ENCODE results near the gene FHIT. TPM values are rescaled to one million over a fixed set of nuclear protein-coding genes. Genes with fewer than 3 reads are reported as not detected.

FHIT gene
- total and polyA plus RNA-seq, 4 donors = 2.1 to 14.7 (median 6.6) TPM

DNA sequence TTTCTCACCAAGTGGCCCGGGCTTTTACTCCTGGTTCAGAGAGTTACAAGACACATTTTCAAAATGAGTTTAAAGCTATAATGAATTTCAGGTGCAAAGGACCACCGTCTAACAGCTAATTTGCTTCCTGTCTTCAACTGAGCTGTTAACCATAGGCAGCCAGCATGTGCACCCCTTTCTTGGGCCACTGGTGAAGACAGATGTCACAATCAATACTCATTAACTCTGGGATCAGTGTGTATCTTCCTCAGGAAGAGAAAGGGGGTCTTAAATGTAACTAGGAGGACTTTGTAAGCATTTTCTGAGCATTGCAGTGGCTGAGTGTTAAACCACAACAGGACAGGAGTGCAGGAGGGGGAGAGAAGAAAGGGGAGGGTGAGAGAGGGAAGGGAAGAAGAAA, 1450.8 kb downstream of the FHIT start:
- WGBS = 86% methylated on average over 2 of the region's 2 CpGs
- Histone ChIP-seq H3K27me3 (ENCODE audit: control insufficient read depth in 4 of 4, insufficient read depth in 4 of 4, low read length in 3 of 4) (no peaks in the 10 kb centered on the region), H3K27ac (ENCODE audit: low read depth in 1 of 2, low read length in 2 of 2) (no peak overlapping the region), H3K4me3 (ENCODE audit: low read depth in 1 of 3, low read length in 3 of 3) (no peak overlapping the region), H3K9me3 (ENCODE audit: control insufficient read depth in 4 of 4, low read length in 3 of 4) (no peaks in the 10 kb centered on the region), H3K9ac (ENCODE audit: low read depth in 1 of 2, low read length in 2 of 2) (no peak overlapping the region), H3K4me1 (ENCODE audit: control insufficient read depth in 4 of 4, insufficient read depth in 4 of 4, low read length in 3 of 4) (no peaks in the 10 kb centered on the region), H3K36me3 (ENCODE audit: control insufficient read depth in 4 of 4, insufficient read depth in 3 of 4, low read depth in 1 of 4, low read length in 3 of 4) (no peaks in the 10 kb centered on the region)
- TF ChIP-seq TAF1 (conservative IDR thresholded peaks at IDR 0.05) = no peak
- TF ChIP-seq, protein P1, sequence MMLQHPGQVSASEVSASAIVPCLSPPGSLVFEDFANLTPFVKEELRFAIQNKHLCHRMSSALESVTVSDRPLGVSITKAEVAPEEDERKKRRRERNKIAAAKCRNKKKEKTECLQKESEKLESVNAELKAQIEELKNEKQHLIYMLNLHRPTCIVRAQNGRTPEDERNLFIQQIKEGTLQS (IDR thresholded peaks at IDR 0.05) = no peak
- TF ChIP-seq, protein P2, sequence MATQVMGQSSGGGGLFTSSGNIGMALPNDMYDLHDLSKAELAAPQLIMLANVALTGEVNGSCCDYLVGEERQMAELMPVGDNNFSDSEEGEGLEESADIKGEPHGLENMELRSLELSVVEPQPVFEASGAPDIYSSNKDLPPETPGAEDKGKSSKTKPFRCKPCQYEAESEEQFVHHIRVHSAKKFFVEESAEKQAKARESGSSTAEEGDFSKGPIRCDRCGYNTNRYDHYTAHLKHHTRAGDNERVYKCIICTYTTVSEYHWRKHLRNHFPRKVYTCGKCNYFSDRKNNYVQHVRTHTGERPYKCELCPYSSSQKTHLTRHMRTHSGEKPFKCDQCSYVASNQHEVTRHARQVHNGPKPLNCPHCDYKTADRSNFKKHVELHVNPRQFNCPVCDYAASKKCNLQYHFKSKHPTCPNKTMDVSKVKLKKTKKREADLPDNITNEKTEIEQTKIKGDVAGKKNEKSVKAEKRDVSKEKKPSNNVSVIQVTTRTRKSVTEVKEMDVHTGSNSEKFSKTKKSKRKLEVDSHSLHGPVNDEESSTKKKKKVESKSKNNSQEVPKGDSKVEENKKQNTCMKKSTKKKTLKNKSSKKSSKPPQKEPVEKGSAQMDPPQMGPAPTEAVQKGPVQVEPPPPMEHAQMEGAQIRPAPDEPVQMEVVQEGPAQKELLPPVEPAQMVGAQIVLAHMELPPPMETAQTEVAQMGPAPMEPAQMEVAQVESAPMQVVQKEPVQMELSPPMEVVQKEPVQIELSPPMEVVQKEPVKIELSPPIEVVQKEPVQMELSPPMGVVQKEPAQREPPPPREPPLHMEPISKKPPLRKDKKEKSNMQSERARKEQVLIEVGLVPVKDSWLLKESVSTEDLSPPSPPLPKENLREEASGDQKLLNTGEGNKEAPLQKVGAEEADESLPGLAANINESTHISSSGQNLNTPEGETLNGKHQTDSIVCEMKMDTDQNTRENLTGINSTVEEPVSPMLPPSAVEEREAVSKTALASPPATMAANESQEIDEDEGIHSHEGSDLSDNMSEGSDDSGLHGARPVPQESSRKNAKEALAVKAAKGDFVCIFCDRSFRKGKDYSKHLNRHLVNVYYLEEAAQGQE (IDR thresholded peaks at IDR 0.05) = no peak
- no peak for TF ChIP-seq GABPA (IDR thresholded peaks at IDR 0.05 in 1 of 2, conservative IDR thresholded peaks at IDR 0.05 in 1 of 2)
- no peak for TF ChIP-seq RAD21 (IDR thresholded peaks at IDR 0.05)
- no peak for TF ChIP-seq NR2F2 (IDR thresholded peaks at IDR 0.05)
- no peak for TF ChIP-seq EGR1 (IDR thresholded peaks at IDR 0.05; ENCODE audit: low read depth in 2 of 2)
- TF ChIP-seq, protein P3, sequence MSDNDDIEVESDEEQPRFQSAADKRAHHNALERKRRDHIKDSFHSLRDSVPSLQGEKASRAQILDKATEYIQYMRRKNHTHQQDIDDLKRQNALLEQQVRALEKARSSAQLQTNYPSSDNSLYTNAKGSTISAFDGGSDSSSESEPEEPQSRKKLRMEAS (IDR thresholded peaks at IDR 0.05) = no peak
- no peak for TF ChIP-seq FOXA1 (IDR thresholded peaks at IDR 0.05)
- TF ChIP-seq JUND (IDR thresholded peaks at IDR 0.05) = no peak
- no peak for TF ChIP-seq HNF4A (conservative IDR thresholded peaks at IDR 0.05)
- no peak for TF ChIP-seq FOXA2 (IDR thresholded peaks at IDR 0.05)
- TF ChIP-seq, protein P4, sequence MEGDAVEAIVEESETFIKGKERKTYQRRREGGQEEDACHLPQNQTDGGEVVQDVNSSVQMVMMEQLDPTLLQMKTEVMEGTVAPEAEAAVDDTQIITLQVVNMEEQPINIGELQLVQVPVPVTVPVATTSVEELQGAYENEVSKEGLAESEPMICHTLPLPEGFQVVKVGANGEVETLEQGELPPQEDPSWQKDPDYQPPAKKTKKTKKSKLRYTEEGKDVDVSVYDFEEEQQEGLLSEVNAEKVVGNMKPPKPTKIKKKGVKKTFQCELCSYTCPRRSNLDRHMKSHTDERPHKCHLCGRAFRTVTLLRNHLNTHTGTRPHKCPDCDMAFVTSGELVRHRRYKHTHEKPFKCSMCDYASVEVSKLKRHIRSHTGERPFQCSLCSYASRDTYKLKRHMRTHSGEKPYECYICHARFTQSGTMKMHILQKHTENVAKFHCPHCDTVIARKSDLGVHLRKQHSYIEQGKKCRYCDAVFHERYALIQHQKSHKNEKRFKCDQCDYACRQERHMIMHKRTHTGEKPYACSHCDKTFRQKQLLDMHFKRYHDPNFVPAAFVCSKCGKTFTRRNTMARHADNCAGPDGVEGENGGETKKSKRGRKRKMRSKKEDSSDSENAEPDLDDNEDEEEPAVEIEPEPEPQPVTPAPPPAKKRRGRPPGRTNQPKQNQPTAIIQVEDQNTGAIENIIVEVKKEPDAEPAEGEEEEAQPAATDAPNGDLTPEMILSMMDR (IDR thresholded peaks at IDR 0.05; ENCODE audit: low read depth, low read length, missing input control) = no peak
- no peak for TF ChIP-seq RXRA (IDR thresholded peaks at IDR 0.05)
- no peak for TF ChIP-seq SP1 (IDR thresholded peaks at IDR 0.05)
- TF ChIP-seq, protein P5, sequence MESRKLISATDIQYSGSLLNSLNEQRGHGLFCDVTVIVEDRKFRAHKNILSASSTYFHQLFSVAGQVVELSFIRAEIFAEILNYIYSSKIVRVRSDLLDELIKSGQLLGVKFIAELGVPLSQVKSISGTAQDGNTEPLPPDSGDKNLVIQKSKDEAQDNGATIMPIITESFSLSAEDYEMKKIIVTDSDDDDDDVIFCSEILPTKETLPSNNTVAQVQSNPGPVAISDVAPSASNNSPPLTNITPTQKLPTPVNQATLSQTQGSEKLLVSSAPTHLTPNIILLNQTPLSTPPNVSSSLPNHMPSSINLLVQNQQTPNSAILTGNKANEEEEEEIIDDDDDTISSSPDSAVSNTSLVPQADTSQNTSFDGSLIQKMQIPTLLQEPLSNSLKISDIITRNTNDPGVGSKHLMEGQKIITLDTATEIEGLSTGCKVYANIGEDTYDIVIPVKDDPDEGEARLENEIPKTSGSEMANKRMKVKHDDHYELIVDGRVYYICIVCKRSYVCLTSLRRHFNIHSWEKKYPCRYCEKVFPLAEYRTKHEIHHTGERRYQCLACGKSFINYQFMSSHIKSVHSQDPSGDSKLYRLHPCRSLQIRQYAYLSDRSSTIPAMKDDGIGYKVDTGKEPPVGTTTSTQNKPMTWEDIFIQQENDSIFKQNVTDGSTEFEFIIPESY (IDR thresholded peaks at IDR 0.05) = no peak
- no peak for TF ChIP-seq YY1 (IDR thresholded peaks at IDR 0.05)
- no peak for DNase-seq (ENCODE audit: low spot score)

Measured in liver (tissue), 9 donors.